ENCODE results near the gene ST14. TPM values are rescaled to one million over a fixed set of nuclear protein-coding genes. Genes with fewer than 3 reads are reported as not detected.

ST14 gene
- total RNA-seq, 1 donor from 2014 or later: 22.6 TPM

DNA sequence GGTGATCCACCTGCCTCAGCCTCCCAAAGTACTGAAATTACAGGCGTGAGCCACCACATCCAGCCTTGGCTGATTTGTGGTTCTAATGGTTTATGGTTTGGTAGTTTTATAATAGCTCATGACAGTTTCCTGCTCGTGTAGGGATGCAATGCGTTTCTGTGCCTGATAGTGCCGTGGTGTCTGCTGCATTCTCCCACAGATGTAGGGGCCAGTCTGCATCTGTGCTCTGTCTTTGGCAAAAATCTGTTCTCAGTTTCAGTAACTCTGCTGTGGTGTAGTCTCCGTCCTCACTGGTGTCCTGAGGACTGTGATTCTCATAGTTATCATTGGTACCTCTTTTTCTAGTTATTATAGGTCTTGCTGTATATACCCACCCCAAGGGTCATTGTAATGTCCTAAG is 16.3 kb downstream of the ST14 start:
- H3K9me3 Mint-ChIP-seq: no peaks in the 10 kb centered on the region
- H3K4me1 Mint-ChIP-seq: peaks cover 47% of the 10 kb centered on the region
- ChIA-PET CTCF (interaction anchor here (0.7 kb wide), 1 partner anchor 16 kb away, joined by 3 read pairs; the partner anchor contains the start of gene ST14), POLR2A (interaction anchor here (0.7 kb wide), 1 partner anchor 10 kb away, joined by 7 read pairs; no protein-coding TSS in a partner anchor)
- DNase-seq (no peak), ATAC-seq (ENCODE audit: low read depth) (no peak)
- TF ChIP-seq, protein P1, sequence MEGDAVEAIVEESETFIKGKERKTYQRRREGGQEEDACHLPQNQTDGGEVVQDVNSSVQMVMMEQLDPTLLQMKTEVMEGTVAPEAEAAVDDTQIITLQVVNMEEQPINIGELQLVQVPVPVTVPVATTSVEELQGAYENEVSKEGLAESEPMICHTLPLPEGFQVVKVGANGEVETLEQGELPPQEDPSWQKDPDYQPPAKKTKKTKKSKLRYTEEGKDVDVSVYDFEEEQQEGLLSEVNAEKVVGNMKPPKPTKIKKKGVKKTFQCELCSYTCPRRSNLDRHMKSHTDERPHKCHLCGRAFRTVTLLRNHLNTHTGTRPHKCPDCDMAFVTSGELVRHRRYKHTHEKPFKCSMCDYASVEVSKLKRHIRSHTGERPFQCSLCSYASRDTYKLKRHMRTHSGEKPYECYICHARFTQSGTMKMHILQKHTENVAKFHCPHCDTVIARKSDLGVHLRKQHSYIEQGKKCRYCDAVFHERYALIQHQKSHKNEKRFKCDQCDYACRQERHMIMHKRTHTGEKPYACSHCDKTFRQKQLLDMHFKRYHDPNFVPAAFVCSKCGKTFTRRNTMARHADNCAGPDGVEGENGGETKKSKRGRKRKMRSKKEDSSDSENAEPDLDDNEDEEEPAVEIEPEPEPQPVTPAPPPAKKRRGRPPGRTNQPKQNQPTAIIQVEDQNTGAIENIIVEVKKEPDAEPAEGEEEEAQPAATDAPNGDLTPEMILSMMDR (IDR thresholded peaks at IDR 0.05): no peak
- no peaks in the 10 kb centered on the region for H3K27me3 Mint-ChIP-seq
- intact Hi-C loops (cut with micrococcal nuclease): no loop called here
- H3K27ac Mint-ChIP-seq: no peak overlapping the region
- peaks cover 7% of the 10 kb centered on the region for H3K36me3 Mint-ChIP-seq (ENCODE audit: low read depth)
- H3K4me3 Mint-ChIP-seq: no peak overlapping the region

DNA sequence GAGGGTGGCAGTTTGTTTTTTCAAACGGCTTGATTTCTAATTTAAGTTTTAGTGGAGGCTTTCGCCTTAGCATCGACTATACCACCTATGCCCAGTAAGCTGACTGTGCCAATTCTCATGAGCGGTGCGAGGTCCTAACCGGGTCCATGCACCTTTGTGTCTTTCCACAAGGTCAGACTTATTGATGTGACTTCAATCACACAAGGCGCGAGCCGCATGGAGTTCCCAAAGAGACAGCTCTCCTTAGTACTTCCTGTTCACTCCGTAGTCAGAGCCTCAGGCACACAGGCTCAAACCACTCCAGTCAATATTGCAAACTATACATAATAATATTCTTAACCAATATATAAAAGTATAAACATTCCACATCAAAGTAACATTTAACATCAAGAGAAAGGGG is 18.2 kb downstream of the ST14 start:
- intact Hi-C loops (cut with micrococcal nuclease): no loop called here
- DNase-seq: no peak
- CTCF ChIA-PET: no interaction called here
- ATAC-seq (ENCODE audit: low read depth): no peak
- Mint-ChIP-seq H3K4me3 (no peak overlapping the region), H3K9me3 (no peaks in the 10 kb centered on the region), H3K27me3 (no peaks in the 10 kb centered on the region), H3K36me3 (ENCODE audit: low read depth) (peaks cover 7% of the 10 kb centered on the region), H3K27ac (peak overlapping the region; percentile 30), H3K4me1 (peaks cover 52% of the 10 kb centered on the region)
- TF ChIP-seq, protein P1 (IDR thresholded peaks at IDR 0.05): no peak
- POLR2A ChIA-PET: interaction anchor here (1.4 kb wide), 1 partner anchor 12 kb away, joined by 4 read pairs; no protein-coding TSS in a partner anchor

DNA sequence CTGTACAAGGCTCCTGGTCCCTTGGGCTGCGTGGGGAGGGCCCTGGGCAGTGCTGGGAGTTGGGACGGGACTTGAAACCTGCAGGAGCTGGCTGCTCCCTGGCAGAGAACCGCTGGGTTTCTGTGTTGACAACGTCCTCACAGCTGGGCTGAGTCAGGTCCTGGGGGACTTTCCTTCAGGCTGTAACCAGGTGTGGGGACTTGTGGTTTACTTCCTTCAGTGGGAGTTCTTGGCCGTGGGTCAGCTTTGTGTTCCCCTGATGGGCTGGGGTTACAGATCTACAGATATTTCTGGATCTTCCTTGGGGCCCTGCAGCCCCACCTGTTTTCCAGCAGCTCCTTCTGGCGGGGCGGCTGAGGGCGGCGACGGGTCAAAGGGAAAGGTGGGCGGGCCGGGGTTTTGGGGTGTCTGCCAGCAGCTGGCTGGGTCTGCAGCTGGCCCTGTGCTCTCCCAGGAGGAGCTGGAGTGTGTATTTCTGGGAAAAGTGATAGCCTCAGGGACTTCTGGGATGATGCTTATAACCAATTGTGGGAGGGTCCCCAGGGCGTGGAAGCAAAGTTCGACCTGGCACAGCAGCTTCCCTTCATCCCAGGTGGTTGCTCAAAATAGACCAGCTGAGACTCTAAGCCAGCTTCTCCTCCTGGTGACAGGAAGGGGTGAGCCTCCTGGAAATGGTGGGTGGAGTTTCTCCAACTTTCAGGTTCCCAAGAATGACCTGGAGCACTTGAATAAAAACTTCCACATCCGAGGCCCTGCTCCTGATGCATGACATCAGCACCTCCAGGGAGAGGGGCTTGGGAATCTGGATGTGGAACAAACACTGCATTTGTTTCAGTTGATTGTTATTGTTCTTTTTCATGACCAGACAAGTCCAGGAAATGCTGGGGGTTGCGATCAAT is 19.1 kb downstream of the ST14 start:
- H3K27me3 Mint-ChIP-seq: no peaks in the 10 kb centered on the region
- intact Hi-C loops (cut with micrococcal nuclease): no loop called here
- TF ChIP-seq, protein P1 (IDR thresholded peaks at IDR 0.05): no peak
- no peak for DNase-seq
- peak overlapping the region; percentile 75 for H3K27ac Mint-ChIP-seq
- H3K9me3 Mint-ChIP-seq: no peaks in the 10 kb centered on the region
- H3K4me1 Mint-ChIP-seq: peaks cover 57% of the 10 kb centered on the region
- no peak overlapping the region for H3K4me3 Mint-ChIP-seq
- peaks cover 7% of the 10 kb centered on the region for H3K36me3 Mint-ChIP-seq (ENCODE audit: low read depth)
- ChIA-PET POLR2A (no interaction called here), CTCF (interaction anchor here (0.9 kb wide), 1 partner anchor 34 kb away, joined by 3 read pairs; no protein-coding TSS in a partner anchor)
- ATAC-seq (ENCODE audit: low read depth): no peak

DNA sequence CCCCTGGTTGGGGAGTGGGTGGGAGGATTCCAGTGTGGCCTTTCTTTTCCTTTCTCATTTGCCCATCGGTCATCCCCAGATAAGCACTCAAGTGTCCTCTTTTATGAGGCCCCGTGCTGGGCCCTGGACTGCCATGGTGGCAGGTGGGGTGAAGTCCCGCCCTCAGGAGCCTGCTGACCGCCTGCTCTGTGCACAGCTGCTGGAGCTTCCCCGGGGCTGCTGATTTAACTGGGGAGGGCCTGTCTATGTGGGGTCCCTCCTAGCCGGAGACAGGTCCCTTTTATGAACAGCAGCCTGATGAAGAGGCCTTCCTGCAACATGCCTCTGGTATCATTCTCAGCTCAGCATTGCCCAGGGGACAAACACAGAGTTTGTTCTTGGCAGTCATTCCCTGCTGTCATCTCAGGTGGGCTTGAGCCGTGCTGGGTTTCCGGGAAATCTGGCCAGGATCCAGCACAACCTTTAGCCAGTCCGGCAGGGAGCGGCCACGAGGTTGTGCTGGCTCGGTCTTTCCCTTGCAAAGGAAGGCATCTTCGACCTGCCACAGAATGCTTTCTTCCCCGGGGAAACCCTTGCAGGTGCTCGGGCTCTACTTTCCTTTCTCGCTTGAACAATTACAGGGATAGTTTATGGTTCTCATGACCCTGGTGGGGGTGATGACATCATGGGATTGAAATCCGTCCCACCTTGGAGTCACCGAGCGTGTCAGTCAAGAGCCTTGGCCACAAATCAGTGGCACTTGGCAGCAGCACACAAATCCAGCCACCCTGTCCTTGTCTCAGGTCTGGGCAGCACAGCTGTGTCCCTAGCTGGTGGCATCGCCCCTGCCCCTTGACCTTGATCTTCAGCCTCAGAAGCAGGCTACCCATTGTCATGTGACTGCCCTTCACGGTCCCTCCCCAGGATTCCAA is 20.1 kb downstream of the ST14 start:
- no peak overlapping the region for H3K4me3 Mint-ChIP-seq
- ATAC-seq (ENCODE audit: low read depth) (no peak), DNase-seq (no peak)
- H3K36me3 Mint-ChIP-seq (ENCODE audit: low read depth): peaks cover 5% of the 10 kb centered on the region
- H3K4me1 Mint-ChIP-seq: peaks cover 57% of the 10 kb centered on the region
- TF ChIP-seq, protein P1 (IDR thresholded peaks at IDR 0.05): no peak
- ChIA-PET CTCF (no interaction called here), POLR2A (interaction anchor here (0.7 to 1.5 kb wide), 3 partner anchors 11 to 99 kb away, joined by 3 to 7 read pairs (median 3); no protein-coding TSS in a partner anchor)
- no peaks in the 10 kb centered on the region for H3K27me3 Mint-ChIP-seq
- intact Hi-C loops (cut with micrococcal nuclease): loop anchor here (1.0 to 2.0 kb wide), 2 partner anchors 13 to 33 kb away; no protein-coding TSS in a partner anchor
- no peaks in the 10 kb centered on the region for H3K9me3 Mint-ChIP-seq
- H3K27ac Mint-ChIP-seq: peak overlapping the region; percentile 75
